ENCODE data around the gene GASK1A. TPM values are rescaled to one million over a fixed set of nuclear protein-coding genes. Genes with fewer than 3 reads are reported as not detected.
A peak's percentile ranks its signal among the peaks of the same experiment; 100 is the strongest.

The GASK1A gene
- total RNA-seq, 2 donors from 2014 or later: 8.8 to 16.8 TPM

- no peaks in the 10 kb centered on the region for H3K36me3 ChIP-seq (replicated peaks in 1 of 2; ENCODE audit: insufficient read depth in 1 of 2, low read depth in 2 of 2)
- no peak for ATAC-seq
- no peaks in the 10 kb centered on the region for H3K9me3 ChIP-seq
- H3K4me3 ChIP-seq: no peak overlapping the region
- H3K27ac ChIP-seq: no peak overlapping the region
- WGBS, 2 donors: 90 to 97% methylated on average over 5 to 6 of the region's 6 CpGs
- H3K27me3 ChIP-seq: no peaks in the 10 kb centered on the region
- intact Hi-C loops (cut with DNase I): no loop called here
- H3K4me1 ChIP-seq: no peaks in the 10 kb centered on the region
- DNase-seq: peak in 1 of 4 donors; percentile 29
- TF ChIP-seq CTCF (IDR thresholded peaks at IDR 0.05): no peak
- TF ChIP-seq POLR2A (IDR thresholded peaks at IDR 0.05): no peak
Measured at GRCh38 chr3:43028678-43029490, 49.8 kb downstream of the GASK1A start.

GRCh38 chr3:43030162-43030935, 51.2 kb downstream of the GASK1A start:
- Histone ChIP-seq H3K9me3 (no peaks in the 10 kb centered on the region), H3K4me1 (no peaks in the 10 kb centered on the region), H3K27me3 (no peaks in the 10 kb centered on the region), H3K27ac (no peak overlapping the region), H3K36me3 (replicated peaks in 1 of 2; ENCODE audit: insufficient read depth in 1 of 2, low read depth in 2 of 2) (no peaks in the 10 kb centered on the region), H3K4me3 (no peak overlapping the region)
- DNase-seq (no peak), ATAC-seq (no peak)
- TF ChIP-seq POLR2A (IDR thresholded peaks at IDR 0.05) (no peak), CTCF (IDR thresholded peaks at IDR 0.05) (no peak)
- intact Hi-C loops (cut with DNase I): no loop called here
- 85 to 92% methylated on average over 15 of the region's 15 CpGs for WGBS, 2 donors

- ATAC-seq (peak; percentile 15), DNase-seq (no peak)
- TF ChIP-seq POLR2A (IDR thresholded peaks at IDR 0.05): no peak
- no peak for TF ChIP-seq CTCF (IDR thresholded peaks at IDR 0.05)
- intact Hi-C loops (cut with DNase I): no loop called here
- Histone ChIP-seq H3K36me3 (replicated peaks in 1 of 2; ENCODE audit: insufficient read depth in 1 of 2, low read depth in 2 of 2) (no peaks in the 10 kb centered on the region), H3K27me3 (no peaks in the 10 kb centered on the region), H3K9me3 (no peaks in the 10 kb centered on the region), H3K4me3 (no peak overlapping the region), H3K4me1 (no peaks in the 10 kb centered on the region), H3K27ac (no peak overlapping the region)
- 41 to 73% methylated on average over 4 of the region's 4 CpGs for WGBS, 2 donors
Measured at GRCh38 chr3:43031485-43031884, 52.4 kb downstream of the GASK1A start.

GRCh38 chr3:43031889-43032545, 52.9 kb downstream of the GASK1A start:
- WGBS, 2 donors: 90 to 92% methylated on average over 16 of the region's 16 CpGs
- Histone ChIP-seq H3K27me3 (no peaks in the 10 kb centered on the region), H3K36me3 (replicated peaks in 1 of 2; ENCODE audit: insufficient read depth in 1 of 2, low read depth in 2 of 2) (no peaks in the 10 kb centered on the region), H3K27ac (no peak overlapping the region), H3K4me1 (no peaks in the 10 kb centered on the region), H3K4me3 (no peak overlapping the region), H3K9me3 (no peaks in the 10 kb centered on the region)
- no peak for DNase-seq
- TF ChIP-seq POLR2A (IDR thresholded peaks at IDR 0.05): no peak
- intact Hi-C loops (cut with DNase I): no loop called here
- ATAC-seq: peak; percentile 12

Measured in body of pancreas (tissue), 4 donors.